Measurements from ENCODE around the gene RAB11A. TPM values are rescaled to one million over a fixed set of nuclear protein-coding genes. Genes with fewer than 3 reads are reported as not detected.

Gene RAB11A
- total and polyA plus RNA-seq, 2 of the 13 experiments (the other 11 are each of a cell fraction or from before 2014, with no cell fraction given), result 161 to 162 TPM

- no peak for TF ChIP-seq HNRNPL (IDR thresholded peaks at IDR 0.05; ENCODE audit: low read depth, low read length)
- no peak for TF ChIP-seq PREB (CRISPR knock-in tag; IDR thresholded peaks at IDR 0.05)
- TF ChIP-seq CHCHD3 (CRISPR knock-in tag; IDR thresholded peaks at IDR 0.05), result no peak
- no peak for TF ChIP-seq ZNF451 (CRISPR knock-in tag; IDR thresholded peaks at IDR 0.05)
These were observed 69.3 kb downstream of the RAB11A start (continued) for GRCh38 chr15:65938604-65939003.

GRCh38 chr15:65939901-65940617 lies 70.8 kb downstream of the RAB11A start:
- H3K4me1 ChIP-seq (ENCODE audit: insufficient read depth, low read length), result peaks cover 9% of the 10 kb centered on the region
- no peak overlapping the region for H3K9ac ChIP-seq (ENCODE audit: insufficient read depth, low read depth, low read length)
- no TSS peak for BruUV-seq (replicated peaks)
- FAIRE-seq, result no peak
- H4K20me1 ChIP-seq (ENCODE audit: insufficient read depth, low read length), result no peaks in the 10 kb centered on the region
- CTCF ChIA-PET (ENCODE audit: low intra/inter-chr PET ratio, low total read pairs), result no interaction called here
- H2AFZ ChIP-seq (ENCODE audit: low read length), result no peak overlapping the region
- in situ Hi-C loops (cut with HindIII; ENCODE audit: extremely low pct_ligation_motif_present, low pct_unique_long_range_greater_than_20kb), result no loop called here
- H3K9me3 ChIP-seq (ENCODE audit: low read length), result no peaks in the 10 kb centered on the region
- WGBS (ENCODE audit: low lambda C conversion rate), result 32% methylated on average over 5 of the region's 10 CpGs
- H3K4me3 ChIP-seq (replicated peaks in 1 of 3; ENCODE audit: insufficient read depth in 1 of 3, low read depth in 2 of 3, low read length in 3 of 3), result no peak overlapping the region
- intact Hi-C loops (cut with micrococcal nuclease; ENCODE audit: unreplicated experiment), result no loop called here
- no peak overlapping the region for H3K27ac ChIP-seq (ENCODE audit: extremely low read length, insufficient read depth, low read length)
- H3K36me3 ChIP-seq (replicated peaks in 1 of 2; ENCODE audit: control insufficient read depth in 1 of 2, insufficient read depth in 2 of 2, low read length in 2 of 2), result no peaks in the 10 kb centered on the region
- peaks cover 2 to 11% of the 10 kb centered on the region in 2 experiments; a peak in 4 of 5 replicates for H3K27me3 ChIP-seq (ENCODE audit: control insufficient read depth in 1 of 2, insufficient read depth in 2 of 2, low read length in 2 of 2)
- no peak overlapping the region for H3K4me2 ChIP-seq (ENCODE audit: low read depth, low read length)
- TF ChIP-seq PLSCR1 (CRISPR knock-in tag; IDR thresholded peaks at IDR 0.05; ENCODE audit: borderline replicate concordance) (no peak), ZBTB3 (CRISPR knock-in tag; IDR thresholded peaks at IDR 0.05; ENCODE audit: borderline replicate concordance, low read depth) (no peak), MEIS1 (CRISPR knock-in tag; IDR thresholded peaks at IDR 0.05; ENCODE audit: borderline replicate concordance) (no peak), ZNF672 (CRISPR knock-in tag; IDR thresholded peaks at IDR 0.05) (no peak), HNRNPUL1 (IDR thresholded peaks at IDR 0.05; ENCODE audit: low read depth, low read length) (no peak), SUZ12 (IDR thresholded peaks at IDR 0.05; ENCODE audit: low read depth, low read length) (no peak), CHD2 (IDR thresholded peaks at IDR 0.05; ENCODE audit: low read depth, low read length) (no peak)
- ATAC-seq, result no peak
- DNase-seq (ENCODE audit: low spot score), result no peak
- POLR2A ChIA-PET, result interaction anchor here (0.7 kb wide), 1 partner anchor 955 kb away, joined by 3 read pairs; no protein-coding TSS in a partner anchor
- no peaks in the 10 kb centered on the region for H3K79me2 ChIP-seq (ENCODE audit: insufficient read depth, low read length)

Data from HepG2 (cell line).